A549 (cell line): ENCODE measurements around the gene MYH9. TPM values are rescaled to one million over a fixed set of nuclear protein-coding genes. Genes with fewer than 3 reads are reported as not detected.

Experiments used
- ATAC-seq, 2 experiments: fragments of 200-7000 bp in 1 of 2; fragments of >200 bp in 1 of 2; cut with Nextera tagmentation in 1 of 2; cut with Tn5 transposase in 1 of 2; 3 replicates each; pipeline versions ENCODE4 v1.8.0 to v1.9.1; 2018 to 2020; ENCODE audit warnings: mild to moderate bottlenecking in 1 of 2, moderate library complexity in 1 of 2
- CTCF ChIA-PET: fragments of 300-600 bp; sonication (Branson Sonifier 250); formaldehyde crosslinking; extraction: SDS; loops from one replicate; lab custom pipeline; 2021; ENCODE audit warnings: antibody characterized with exemption, inconsistent platforms; lab: Yijun Ruan, JAX
- POLR2A ChIA-PET: fragments of 350-600 bp; formaldehyde crosslinking; extraction: SDS; loops from one replicate; lab custom pipeline; 2021; ENCODE audit warnings: antibody characterized with exemption, inconsistent platforms; lab: Yijun Ruan, JAX
- DNase-seq, 2 experiments: peaks; one replicate each; pipeline versions ENCODE4 v3.0.0 to v3.0.0-alpha.2; 2011 to 2016; ENCODE audit warnings: low read depth in 1 of 2, low spot score in 1 of 2
- FAIRE-seq: peaks from 2 replicates; lab custom pipeline; 2011; peaks lifted over from hg19 to GRCh38; lab: Jason Lieb, UNC
- H3K27ac ChIP-seq, 2 experiments: fragments of >200 bp; sonication (Bioruptor Twin); formaldehyde crosslinking; 3 replicates each; pipeline ENCODE4 v1.5.1; 2016 to 2017
- H3K4me1 ChIP-seq: fragments of >200 bp; sonication (Bioruptor Twin); formaldehyde crosslinking; 3 replicates; pipeline ENCODE4 v1.6.1; 2016
- H3K4me2 ChIP-seq: fragments of >200 bp; sonication (Bioruptor Twin); formaldehyde crosslinking; 3 replicates; pipeline ENCODE4 v1.6.1; 2016
- H3K4me3 ChIP-seq: fragments of >200 bp; sonication (Bioruptor Twin); formaldehyde crosslinking; 3 replicates; pipeline ENCODE4 v1.5.1; 2016
- H3K9me3 ChIP-seq: fragments of >200 bp; sonication (Bioruptor Twin); formaldehyde crosslinking; 3 replicates; pipeline ENCODE4 v1.6.1; 2016
- BHLHE40 ChIP-seq: IDR thresholded peaks from 2 replicates; pipeline ENCODE4 v1.6.1; 2012; ENCODE audit warnings: low read depth, low read length, inconsistent platforms
- CEBPB ChIP-seq, 2 experiments: fragments of >200 bp in 1 of 2; sonication (Bioruptor Twin) in 1 of 2; formaldehyde crosslinking in 1 of 2; IDR thresholded peaks; 2 replicates each; pipeline ENCODE4 v1.6.1; 2012 to 2016
- ESRRA ChIP-seq: fragments of 150-350 bp; IDR thresholded peaks from 2 replicates; pipeline ENCODE4 v1.6.1; 2014; ENCODE audit warnings: mild to moderate bottlenecking, low read length, borderline replicate concordance
- GATA3 ChIP-seq: IDR thresholded peaks from 2 replicates; pipeline ENCODE4 v1.6.1; 2012; ENCODE audit warnings: borderline replicate concordance
- HEYL ChIP-seq: fragments of 250-450 bp; sonication (Bioruptor Pico); IDR thresholded peaks from 2 replicates; pipeline ENCODE4 v1.8.0; 2021; ENCODE audit warnings: mild to moderate bottlenecking, moderate library complexity
- HMGXB4 ChIP-seq: fragments of 250-450 bp; sonication (Bioruptor Pico); IDR thresholded peaks from 2 replicates; pipeline ENCODE4 v1.5.0; 2021; ENCODE audit warnings: mild to moderate bottlenecking, moderate library complexity, borderline replicate concordance
- HOXB13 ChIP-seq: fragments of 250-450 bp; sonication (Bioruptor Pico); IDR thresholded peaks from 2 replicates; pipeline ENCODE4 v1.5.0; 2020; ENCODE audit warnings: low read depth, mild to moderate bottlenecking, moderate library complexity
- HOXB5 ChIP-seq: fragments of 250-450 bp; sonication (Bioruptor Pico); IDR thresholded peaks from 2 replicates; pipeline ENCODE4 v1.5.0; 2020; ENCODE audit warnings: mild to moderate bottlenecking, moderate library complexity
- JUN ChIP-seq, 2 experiments: fragments of >200 bp; sonication (Bioruptor Twin); formaldehyde crosslinking; IDR thresholded peaks; 2 replicates in 1 of 2; 3 replicates in 1 of 2; pipeline ENCODE4 v1.6.1; 2016 to 2017
- JUNB ChIP-seq: fragments of >200 bp; sonication (Bioruptor Twin); formaldehyde crosslinking; IDR thresholded peaks from 2 replicates; pipeline ENCODE4 v1.6.1; 2016
- KDM1A ChIP-seq: fragments of 200-600 bp; sonication (generic); IDR thresholded peaks from 2 replicates; pipeline ENCODE4 v1.6.1; 2016; ENCODE audit warnings: low read depth, mild to moderate bottlenecking
- MAX ChIP-seq: IDR thresholded peaks from 2 replicates; pipeline ENCODE4 v1.6.1; 2012
- POLR2A ChIP-seq: IDR thresholded peaks from 2 replicates; pipeline ENCODE4 v1.6.1; 2012; ENCODE audit warnings: mild to moderate bottlenecking, low read length
- POLR2AphosphoS2 ChIP-seq: conservative IDR thresholded peaks from 2 replicates; pipeline ENCODE4 v1.6.1; 2012; ENCODE audit warnings: low read length, improper control_type of control experiment, inconsistent platforms
- RNF2 ChIP-seq: fragments of 200-600 bp; sonication (generic); IDR thresholded peaks from 2 replicates; pipeline ENCODE4 v1.6.1; 2016; ENCODE audit warnings: low read depth, mild to moderate bottlenecking, antibody characterized with exemption, moderate library complexity, borderline replicate concordance
- TP53 ChIP-seq: fragments of 250-450 bp; sonication (Bioruptor Pico); IDR thresholded peaks from 2 replicates; pipeline ENCODE4 v1.5.0; 2021; ENCODE audit warnings: mild to moderate bottlenecking, moderate library complexity
- ZC3H11A ChIP-seq: fragments of 450-650 bp; IDR thresholded peaks from 2 replicates; pipeline ENCODE4 v1.6.1; 2014; ENCODE audit warnings: antibody characterized with exemption, mild to moderate bottlenecking
- ZSCAN20 ChIP-seq: fragments of 250-450 bp; sonication (Bioruptor Pico); IDR thresholded peaks from 2 replicates; pipeline ENCODE4 v1.8.0; 2022; ENCODE audit warnings: mild to moderate bottlenecking, moderate library complexity
- WGBS: methylation state at CpG from one replicate; pipeline ENCODE4 v1.1.6; 2017; ENCODE audit errors: missing lambda C conversion rate; 5-methylcytosine and 5-hydroxymethylcytosine counted together
- polyA plus RNA-seq, 4 experiments: library from polyadenylated mRNA; depleted of rRNA in 3 of 4; stranded (reverse); fragments of >200 nt; fragmentation: RNase III in 1 of 4; extraction: RNeasy Plus Mini Kit Qiagen cat#74134 plus additional on column Dnase treatment in 1 of 4; gene quantifications; 2 replicates in 3 of 4; 3 replicates in 1 of 4; pipeline ENCODE4 v1.2.3, GENCODE V29; 2011 to 2017
- TF ChIP-seq, protein P1 (sequence below): fragments of 150-350 bp; IDR thresholded peaks from 2 replicates; pipeline ENCODE4 v1.6.1; 2014; ENCODE audit warnings: low read depth, mild to moderate bottlenecking, low read length
- TF ChIP-seq, protein P2 (sequence below): fragments of 200-600 bp; sonication (generic); IDR thresholded peaks from 2 replicates; pipeline ENCODE4 v1.6.1; 2016; ENCODE audit warnings: antibody characterized with exemption, mild to moderate bottlenecking, moderate library complexity

MYH9 gene
- polyA plus RNA-seq, 2 of the 4 experiments (the other 2 are of a cell fraction): 92.1 to 158 TPM

- no peak for TF ChIP-seq BHLHE40
- no peak for TF ChIP-seq ESRRA
- TF ChIP-seq JUNB: peak; percentile 58
- TF ChIP-seq POLR2A: no peak
- no peak for TF ChIP-seq POLR2AphosphoS2
- TF ChIP-seq TP53 (CRISPR knock-in tag): no peak
- TF ChIP-seq HOXB13 (CRISPR knock-in tag): no peak
- TF ChIP-seq, protein P1, sequence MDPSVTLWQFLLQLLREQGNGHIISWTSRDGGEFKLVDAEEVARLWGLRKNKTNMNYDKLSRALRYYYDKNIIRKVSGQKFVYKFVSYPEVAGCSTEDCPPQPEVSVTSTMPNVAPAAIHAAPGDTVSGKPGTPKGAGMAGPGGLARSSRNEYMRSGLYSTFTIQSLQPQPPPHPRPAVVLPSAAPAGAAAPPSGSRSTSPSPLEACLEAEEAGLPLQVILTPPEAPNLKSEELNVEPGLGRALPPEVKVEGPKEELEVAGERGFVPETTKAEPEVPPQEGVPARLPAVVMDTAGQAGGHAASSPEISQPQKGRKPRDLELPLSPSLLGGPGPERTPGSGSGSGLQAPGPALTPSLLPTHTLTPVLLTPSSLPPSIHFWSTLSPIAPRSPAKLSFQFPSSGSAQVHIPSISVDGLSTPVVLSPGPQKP: no peak
- TF ChIP-seq RNF2: no peak
- peak; percentile 33 to 47; a peak in 2 of 5 replicates for TF ChIP-seq JUN (IDR thresholded peaks at IDR 0.05)
- TF ChIP-seq KDM1A: peak; percentile 9; the same call in 1 of the 2 replicates
- no peak; the same call in 1 of the 2 replicates for TF ChIP-seq MAX
- 0 out of 4 replicates have a peak, but pooled peaks of 1 of the 2 experiments have one; percentile 10 for TF ChIP-seq CEBPB (IDR thresholded peaks at IDR 0.05)
- TF ChIP-seq HMGXB4 (CRISPR knock-in tag): no peak
- peak; percentile 47; the same call in 1 of the 2 replicates for TF ChIP-seq GATA3
- TF ChIP-seq ZC3H11A: no peak
- TF ChIP-seq HEYL (CRISPR knock-in tag): no peak
- no peak for TF ChIP-seq ZSCAN20 (CRISPR knock-in tag)
- TF ChIP-seq HOXB5 (CRISPR knock-in tag): no peak
- TF ChIP-seq, protein P2, sequence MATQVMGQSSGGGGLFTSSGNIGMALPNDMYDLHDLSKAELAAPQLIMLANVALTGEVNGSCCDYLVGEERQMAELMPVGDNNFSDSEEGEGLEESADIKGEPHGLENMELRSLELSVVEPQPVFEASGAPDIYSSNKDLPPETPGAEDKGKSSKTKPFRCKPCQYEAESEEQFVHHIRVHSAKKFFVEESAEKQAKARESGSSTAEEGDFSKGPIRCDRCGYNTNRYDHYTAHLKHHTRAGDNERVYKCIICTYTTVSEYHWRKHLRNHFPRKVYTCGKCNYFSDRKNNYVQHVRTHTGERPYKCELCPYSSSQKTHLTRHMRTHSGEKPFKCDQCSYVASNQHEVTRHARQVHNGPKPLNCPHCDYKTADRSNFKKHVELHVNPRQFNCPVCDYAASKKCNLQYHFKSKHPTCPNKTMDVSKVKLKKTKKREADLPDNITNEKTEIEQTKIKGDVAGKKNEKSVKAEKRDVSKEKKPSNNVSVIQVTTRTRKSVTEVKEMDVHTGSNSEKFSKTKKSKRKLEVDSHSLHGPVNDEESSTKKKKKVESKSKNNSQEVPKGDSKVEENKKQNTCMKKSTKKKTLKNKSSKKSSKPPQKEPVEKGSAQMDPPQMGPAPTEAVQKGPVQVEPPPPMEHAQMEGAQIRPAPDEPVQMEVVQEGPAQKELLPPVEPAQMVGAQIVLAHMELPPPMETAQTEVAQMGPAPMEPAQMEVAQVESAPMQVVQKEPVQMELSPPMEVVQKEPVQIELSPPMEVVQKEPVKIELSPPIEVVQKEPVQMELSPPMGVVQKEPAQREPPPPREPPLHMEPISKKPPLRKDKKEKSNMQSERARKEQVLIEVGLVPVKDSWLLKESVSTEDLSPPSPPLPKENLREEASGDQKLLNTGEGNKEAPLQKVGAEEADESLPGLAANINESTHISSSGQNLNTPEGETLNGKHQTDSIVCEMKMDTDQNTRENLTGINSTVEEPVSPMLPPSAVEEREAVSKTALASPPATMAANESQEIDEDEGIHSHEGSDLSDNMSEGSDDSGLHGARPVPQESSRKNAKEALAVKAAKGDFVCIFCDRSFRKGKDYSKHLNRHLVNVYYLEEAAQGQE: no peak
Measured at GRCh38 chr22:36365020-36365411, 22.8 kb downstream of the MYH9 start (continued).

GRCh38 chr22:36364255-36365019, 23.3 kb downstream of the MYH9 start:
- peaks cover 100% of the 10 kb centered on the region for H3K4me1 ChIP-seq
- WGBS: 55% methylated on average over 6 of the region's 7 CpGs
- CTCF ChIA-PET: interaction anchor here (0.6 to 3.5 kb wide), 8 partner anchors 8 to 106 kb away, joined by 3 to 16 read pairs (median 4); no protein-coding TSS in a partner anchor
- POLR2A ChIA-PET: interaction anchor here (0.6 to 1.7 kb wide), 5 partner anchors 11 to 145 kb away, joined by 3 to 12 read pairs (median 6); partner anchors contain the start of gene MYH9
- DNase-seq (no peak), FAIRE-seq (no peak), ATAC-seq (no peak)
- peak overlapping the region; percentile 83 for H3K4me2 ChIP-seq
- TF ChIP-seq KDM1A (peak; percentile 51; the same call in 1 of the 2 replicates), RNF2 (no peak)
- no peak overlapping the region for H3K4me3 ChIP-seq
- H3K27ac ChIP-seq: peak overlapping the region; percentile 83 to 99
- no peaks in the 10 kb centered on the region for H3K9me3 ChIP-seq
